HTR-8/SVneo (cell line): ENCODE data around the gene TBC1D32.
"Not testable (repeated sequence)": the region's sequence is repeated elsewhere in the genome, so short reads cannot be mapped to it uniquely, and the experiment has no call there.

Source experiments
- DNase-seq: peaks from one replicate; pipeline ENCODE4 v3.0.0; 2011; ENCODE audit warnings: low spot score, mixed read lengths; ENCODE audit not compliant: insufficient read length
- FAIRE-seq: peaks from 2 replicates; lab custom pipeline; 2011; peaks lifted over from hg19 to GRCh38; lab: Jason Lieb, UNC

TBC1D32 gene

GRCh38 chr6:121158891-121159290, 175.4 kb downstream of the TBC1D32 start:
- no peak for DNase-seq
- FAIRE-seq: no peak

GRCh38 chr6:121158438-121158837, 175.8 kb downstream of the TBC1D32 start:
- FAIRE-seq (no peak), DNase-seq (no peak)

DNA sequence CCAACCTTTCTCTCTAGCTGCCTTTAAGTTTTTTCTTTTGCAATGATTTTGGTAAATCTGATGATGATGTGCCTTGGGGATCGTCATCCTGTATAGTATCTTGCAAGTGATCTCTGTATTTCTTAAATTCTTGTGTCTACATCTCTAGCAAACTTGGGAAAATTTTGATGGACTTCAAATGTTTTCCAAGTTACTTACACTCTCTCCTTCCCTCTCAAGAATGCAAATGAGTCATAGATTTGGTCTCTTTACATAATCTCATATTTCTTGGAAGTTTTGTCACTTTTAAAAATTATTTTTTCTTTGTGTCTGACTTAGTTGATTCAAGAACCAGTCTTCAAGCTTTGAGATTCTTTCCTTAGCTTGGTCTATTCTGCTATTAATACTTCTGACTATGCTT, 176.4 kb downstream of the TBC1D32 start:
- no peak for FAIRE-seq
- no peak for DNase-seq

DNA sequence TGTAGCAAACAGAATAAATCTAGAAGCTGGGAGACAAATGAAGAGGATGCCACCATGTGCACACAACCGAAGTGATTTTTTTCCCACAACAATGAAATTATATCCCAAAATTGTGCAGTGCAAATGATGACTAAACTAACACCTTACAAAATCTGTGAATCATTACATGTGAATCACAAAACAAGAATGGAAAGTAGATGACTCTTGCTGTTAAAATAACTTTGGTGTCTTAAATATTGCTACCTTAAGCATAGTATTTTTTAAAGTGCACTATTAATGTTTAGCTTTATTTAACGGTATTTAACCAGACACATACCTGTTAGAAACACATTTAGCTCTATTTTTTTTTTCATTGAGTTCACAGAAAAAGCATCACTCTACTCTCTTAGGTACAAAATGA, 190.8 kb downstream of the TBC1D32 start:
- FAIRE-seq (no peak), DNase-seq (no peak)

DNA sequence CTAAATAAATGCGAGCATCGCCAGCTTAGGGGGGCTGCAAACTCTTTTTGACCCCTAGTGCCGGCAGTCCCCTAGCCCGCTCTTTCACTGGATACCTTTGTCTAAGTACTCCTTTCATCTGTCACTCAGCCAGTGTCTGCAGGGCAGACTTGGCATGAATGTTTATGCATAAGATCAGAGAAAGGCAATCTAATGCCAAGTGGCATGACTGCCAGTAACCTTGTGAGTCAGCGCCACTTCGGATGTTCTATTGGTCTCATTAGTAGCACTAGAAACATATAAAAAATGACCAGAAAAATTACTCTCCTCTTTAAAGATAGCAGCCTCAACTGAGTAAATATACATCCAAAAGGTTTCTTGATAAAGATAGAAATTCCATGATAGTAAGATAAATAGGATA, 192.2 kb downstream of the TBC1D32 start:
- DNase-seq (no peak), FAIRE-seq (no peak)

GRCh38 chr6:121135425-121135824, 198.9 kb downstream of the TBC1D32 start:
- no peak for DNase-seq
- no peak for FAIRE-seq

GRCh38 chr6:121134922-121135321, 199.4 kb downstream of the TBC1D32 start:
- no peak for DNase-seq
- no peak for FAIRE-seq

DNA sequence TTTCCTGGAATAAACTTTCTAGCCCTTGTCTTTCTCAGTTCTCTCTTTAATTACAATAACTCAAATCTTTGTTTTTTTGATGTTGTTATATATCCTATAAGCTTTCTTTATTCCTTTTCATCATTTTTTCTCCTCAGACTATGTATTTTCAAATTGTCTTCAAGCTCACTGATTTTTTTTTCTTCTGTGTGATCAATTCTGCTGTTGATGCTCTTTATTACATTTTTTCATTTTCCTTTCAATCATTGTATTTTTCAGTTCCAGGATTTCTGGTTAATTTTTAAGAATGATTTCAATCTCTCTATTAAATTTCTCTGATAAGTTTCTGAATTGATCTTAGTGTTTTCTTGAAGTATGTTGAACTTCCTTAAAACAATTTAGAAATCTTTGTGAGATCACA, 209.7 kb downstream of the TBC1D32 start:
- no peak for FAIRE-seq

GRCh38 chr6:121112356-121112755, 221.9 kb downstream of the TBC1D32 start:
- FAIRE-seq (no peak), DNase-seq (no peak)

More for the DNA sequence above, 209.7 kb downstream of the TBC1D32 start:
- no peak for DNase-seq

DNA sequence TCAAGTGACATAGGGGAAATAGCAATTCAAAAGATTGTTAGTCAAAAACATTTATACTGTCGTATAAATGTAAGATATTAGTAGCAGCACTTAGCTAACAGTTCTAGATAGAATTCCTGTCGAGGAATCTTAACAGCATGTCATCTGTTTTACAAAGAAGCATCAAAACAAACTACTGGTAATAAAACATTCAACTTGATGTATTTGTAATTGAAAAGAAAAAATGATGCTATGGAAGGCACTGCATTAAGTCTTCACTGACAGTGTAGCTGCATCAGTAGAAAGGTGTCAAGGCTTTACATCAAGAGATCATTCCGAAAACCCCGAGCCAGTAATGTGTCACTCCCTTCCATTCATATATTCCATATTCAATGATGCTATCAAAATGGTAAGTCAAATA, 223.5 kb downstream of the TBC1D32 start:
- FAIRE-seq: no peak
- DNase-seq: no peak

DNA sequence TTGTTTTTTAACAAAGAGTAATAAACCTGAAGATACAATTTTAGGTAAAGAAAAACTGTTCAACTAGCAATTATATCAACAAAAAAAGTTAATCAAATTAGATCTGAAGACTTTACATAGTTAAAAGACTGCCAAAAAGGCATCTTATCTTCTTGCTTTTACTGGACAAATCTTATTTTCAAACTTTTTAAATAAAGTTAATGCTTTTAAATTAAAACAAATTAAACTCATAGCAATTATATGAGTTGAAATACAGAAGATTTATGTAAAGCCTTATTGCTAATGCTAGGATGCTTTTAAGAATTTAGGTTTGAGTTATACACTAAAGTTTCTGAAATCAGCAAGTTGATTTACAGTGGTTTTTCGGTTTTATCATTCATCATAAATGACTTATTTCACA, 227.3 kb downstream of the TBC1D32 start:
- no peak for FAIRE-seq
- DNase-seq: no peak

DNA sequence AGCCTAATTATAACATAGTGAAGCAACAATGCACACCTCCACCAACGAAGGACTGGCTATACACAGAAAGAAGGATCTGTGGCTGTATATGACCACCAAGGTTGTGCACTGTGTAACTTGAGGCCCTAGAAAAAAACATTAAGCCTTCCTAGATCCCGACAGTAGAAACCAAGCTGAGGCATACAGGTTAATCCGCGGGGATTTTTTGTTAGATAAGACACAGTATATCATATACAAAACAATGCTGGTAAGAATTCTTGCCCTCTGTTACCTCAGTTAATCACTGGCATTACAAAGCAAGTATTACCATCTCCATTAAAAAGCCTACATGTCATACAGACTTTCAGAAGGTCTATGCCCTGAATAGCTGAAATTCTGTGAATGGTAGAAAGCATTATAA, 228.8 kb downstream of the TBC1D32 start:
- DNase-seq (no peak), FAIRE-seq (no peak)

- no peak for FAIRE-seq
- DNase-seq: peak; percentile 4
Measured at GRCh38 chr6:121093928-121094327, 240.4 kb downstream of the TBC1D32 start.

- DNase-seq (no peak), FAIRE-seq (no peak)
Measured at GRCh38 chr6:121090492-121090891, 243.8 kb downstream of the TBC1D32 start.

GRCh38 chr6:121086876-121087275, 247.4 kb downstream of the TBC1D32 start:
- DNase-seq (no peak), FAIRE-seq (no peak)

- DNase-seq: no peak
- no peak for FAIRE-seq
Measured at GRCh38 chr6:121076119-121076518, 258.2 kb downstream of the TBC1D32 start.

- not testable (repeated sequence) for FAIRE-seq, DNase-seq
Measured at GRCh38 chr6:121068749-121069148, 265.5 kb downstream of the TBC1D32 start.

- FAIRE-seq: no peak
Measured at GRCh38 chr6:121067381-121067780, 266.9 kb downstream of the TBC1D32 start.

GRCh38 chr6:121064345-121064744, 269.9 kb downstream of the TBC1D32 start:
- FAIRE-seq: no peak
- DNase-seq: no peak

More at GRCh38 chr6:121067381-121067780, 266.9 kb downstream of the TBC1D32 start:
- DNase-seq: no peak

GRCh38 chr6:121055572-121056163, 278.6 kb downstream of the TBC1D32 start:
- FAIRE-seq: no peak
- peak; percentile 35 for DNase-seq

DNA sequence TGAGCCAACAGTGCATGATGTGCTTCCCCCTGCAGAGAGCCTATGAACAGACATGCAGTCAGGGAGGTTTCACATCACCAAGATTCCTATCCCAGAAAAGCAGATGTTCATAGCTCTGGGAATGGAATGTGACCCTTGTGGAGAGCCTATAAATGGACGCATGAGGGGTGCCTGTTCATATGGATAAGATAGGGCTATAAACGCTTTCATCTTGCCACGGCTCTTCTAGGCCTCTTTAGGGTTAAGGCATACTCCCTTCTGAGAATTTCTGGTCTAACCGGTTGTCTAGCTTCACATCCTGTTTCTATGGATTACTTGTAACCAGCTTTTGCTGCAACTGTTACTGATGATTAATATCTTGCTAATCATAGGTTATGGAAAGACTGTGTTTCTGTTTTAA, 285.7 kb downstream of the TBC1D32 start:
- not testable (repeated sequence) for FAIRE-seq

GRCh38 chr6:121044905-121045304, 289.4 kb downstream of the TBC1D32 start:
- FAIRE-seq, DNase-seq: not testable (repeated sequence)

More for the DNA sequence above, 285.7 kb downstream of the TBC1D32 start:
- not testable (repeated sequence) for DNase-seq
